HFF-Myc (cell line): ENCODE results near the gene DCTN5.
"Not testable (repeated sequence)": the region's sequence is repeated elsewhere in the genome, so short reads cannot be mapped to it uniquely, and the experiment has no call there.

Experiments
- DNase-seq: peaks from one replicate; pipeline ENCODE4 v3.0.0-alpha.2; 2011; ENCODE audit warnings: low read depth; ENCODE audit errors: extremely low read depth
- H3K4me3 ChIP-seq: replicated peaks from 2 replicates; pipeline ENCODE4 v1.5.1; 2011; ENCODE audit warnings: low read depth, mild to moderate bottlenecking, control low read depth, low read length
- CTCF ChIP-seq: IDR thresholded peaks from 2 replicates; pipeline ENCODE4 v1.5.1; 2012; ENCODE audit warnings: mild to moderate bottlenecking, low read depth, low read length, control low read depth; ENCODE audit errors: missing control alignments

DCTN5 gene

GRCh38 chr16:23711785-23712184 is 70.5 kb downstream of the DCTN5 start:
- DNase-seq: no peak
- TF ChIP-seq CTCF: no peak
- no peak overlapping the region for H3K4me3 ChIP-seq

GRCh38 chr16:23712976-23713375 is 71.7 kb downstream of the DCTN5 start, which contains the start of gene ERN2:
ERN2 (minus strand) TSS chr16:23713222; CDS start chr16:23713187, 35 bp downstream.
- DNase-seq: no peak
- no peak for TF ChIP-seq CTCF
- no peak within 1 kb of the TSS for H3K4me3 ChIP-seq

- no peak for DNase-seq
- no peak overlapping the region for H3K4me3 ChIP-seq
- no peak for TF ChIP-seq CTCF
These were observed 75.2 kb downstream of the DCTN5 start for GRCh38 chr16:23716484-23716883.

- not testable (repeated sequence) for DNase-seq, H3K4me3 ChIP-seq
These were observed 81.5 kb downstream of the DCTN5 start for GRCh38 chr16:23722613-23723240.

- no peak for DNase-seq
- no peak overlapping the region for H3K4me3 ChIP-seq
- no peak for TF ChIP-seq CTCF
These were observed 83.0 kb downstream of the DCTN5 start for GRCh38 chr16:23724096-23724784.

- TF ChIP-seq CTCF: no peak
- no peak for DNase-seq
- no peak overlapping the region for H3K4me3 ChIP-seq
These were observed 83.5 kb downstream of the DCTN5 start for GRCh38 chr16:23724785-23725131.

GRCh38 chr16:23726710-23727109 is 85.4 kb downstream of the DCTN5 start:
- no peak overlapping the region for H3K4me3 ChIP-seq
- no peak for DNase-seq
- TF ChIP-seq CTCF: no peak
